Measurements from ENCODE around the gene HES3.

The HES3 gene

GRCh38 chr1:6241887-6242740, 1.9 kb upstream of the HES3 start:
- TF ChIP-seq, protein P1, sequence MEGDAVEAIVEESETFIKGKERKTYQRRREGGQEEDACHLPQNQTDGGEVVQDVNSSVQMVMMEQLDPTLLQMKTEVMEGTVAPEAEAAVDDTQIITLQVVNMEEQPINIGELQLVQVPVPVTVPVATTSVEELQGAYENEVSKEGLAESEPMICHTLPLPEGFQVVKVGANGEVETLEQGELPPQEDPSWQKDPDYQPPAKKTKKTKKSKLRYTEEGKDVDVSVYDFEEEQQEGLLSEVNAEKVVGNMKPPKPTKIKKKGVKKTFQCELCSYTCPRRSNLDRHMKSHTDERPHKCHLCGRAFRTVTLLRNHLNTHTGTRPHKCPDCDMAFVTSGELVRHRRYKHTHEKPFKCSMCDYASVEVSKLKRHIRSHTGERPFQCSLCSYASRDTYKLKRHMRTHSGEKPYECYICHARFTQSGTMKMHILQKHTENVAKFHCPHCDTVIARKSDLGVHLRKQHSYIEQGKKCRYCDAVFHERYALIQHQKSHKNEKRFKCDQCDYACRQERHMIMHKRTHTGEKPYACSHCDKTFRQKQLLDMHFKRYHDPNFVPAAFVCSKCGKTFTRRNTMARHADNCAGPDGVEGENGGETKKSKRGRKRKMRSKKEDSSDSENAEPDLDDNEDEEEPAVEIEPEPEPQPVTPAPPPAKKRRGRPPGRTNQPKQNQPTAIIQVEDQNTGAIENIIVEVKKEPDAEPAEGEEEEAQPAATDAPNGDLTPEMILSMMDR (IDR thresholded peaks at IDR 0.05; ENCODE audit: control insufficient read depth, insufficient read depth, low read depth, low read length, missing control alignments), result no peak
- no peak overlapping the region; the same call in 1 of the 2 replicates for H3K4me3 ChIP-seq (ENCODE audit: control insufficient read depth, low read depth, low read length)

GRCh38 chr1:6243053-6243834, 735 bp upstream of the HES3 start:
- no peak overlapping the region for H3K4me3 ChIP-seq (ENCODE audit: control insufficient read depth, low read depth, low read length)
- no peak for DNase-seq (ENCODE audit: low read depth)

More at GRCh38 chr1:6241887-6242740, 1.9 kb upstream of the HES3 start:
- DNase-seq (ENCODE audit: low read depth), result no peak

DNA sequence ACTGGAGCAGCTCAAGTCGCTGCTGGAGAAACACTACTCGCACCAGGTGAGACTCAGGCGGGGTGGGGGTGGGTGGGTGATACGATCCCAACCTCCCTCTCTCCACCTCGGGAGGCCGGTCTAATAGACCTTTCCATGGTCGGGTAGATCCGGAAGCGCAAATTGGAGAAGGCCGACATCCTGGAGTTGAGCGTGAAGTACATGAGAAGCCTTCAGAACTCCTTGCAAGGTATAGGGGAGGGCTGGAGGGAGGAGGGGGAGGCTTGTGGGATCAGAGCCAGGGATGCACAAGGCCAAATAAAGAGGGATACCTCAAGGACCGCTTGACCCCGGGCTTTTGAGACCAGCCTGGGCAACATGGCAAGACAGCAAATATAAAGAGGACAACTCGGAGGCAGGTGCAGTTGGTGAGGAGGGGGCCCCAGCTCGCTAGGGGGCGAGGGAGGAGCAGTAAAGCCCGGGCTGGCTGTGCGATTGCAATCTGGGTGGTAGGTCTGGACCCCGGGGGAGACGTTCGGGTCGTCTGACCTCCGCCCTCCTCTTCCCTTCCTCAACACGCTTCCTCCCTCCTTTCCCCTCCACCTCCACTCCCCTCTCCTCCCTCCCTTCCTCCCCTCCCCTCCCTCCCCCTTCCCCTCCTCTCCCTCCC, 546 bp downstream of the HES3 start:
- DNase-seq (ENCODE audit: low read depth), result no peak
- H3K4me3 ChIP-seq (ENCODE audit: control insufficient read depth, low read depth, low read length), result no peak overlapping the region
- TF ChIP-seq, protein P1 (IDR thresholded peaks at IDR 0.05; ENCODE audit: control insufficient read depth, insufficient read depth, low read depth, low read length, missing control alignments), result no peak

More at GRCh38 chr1:6243053-6243834, 735 bp upstream of the HES3 start:
- TF ChIP-seq, protein P1 (IDR thresholded peaks at IDR 0.05; ENCODE audit: control insufficient read depth, insufficient read depth, low read depth, low read length, missing control alignments), result no peak

DNA sequence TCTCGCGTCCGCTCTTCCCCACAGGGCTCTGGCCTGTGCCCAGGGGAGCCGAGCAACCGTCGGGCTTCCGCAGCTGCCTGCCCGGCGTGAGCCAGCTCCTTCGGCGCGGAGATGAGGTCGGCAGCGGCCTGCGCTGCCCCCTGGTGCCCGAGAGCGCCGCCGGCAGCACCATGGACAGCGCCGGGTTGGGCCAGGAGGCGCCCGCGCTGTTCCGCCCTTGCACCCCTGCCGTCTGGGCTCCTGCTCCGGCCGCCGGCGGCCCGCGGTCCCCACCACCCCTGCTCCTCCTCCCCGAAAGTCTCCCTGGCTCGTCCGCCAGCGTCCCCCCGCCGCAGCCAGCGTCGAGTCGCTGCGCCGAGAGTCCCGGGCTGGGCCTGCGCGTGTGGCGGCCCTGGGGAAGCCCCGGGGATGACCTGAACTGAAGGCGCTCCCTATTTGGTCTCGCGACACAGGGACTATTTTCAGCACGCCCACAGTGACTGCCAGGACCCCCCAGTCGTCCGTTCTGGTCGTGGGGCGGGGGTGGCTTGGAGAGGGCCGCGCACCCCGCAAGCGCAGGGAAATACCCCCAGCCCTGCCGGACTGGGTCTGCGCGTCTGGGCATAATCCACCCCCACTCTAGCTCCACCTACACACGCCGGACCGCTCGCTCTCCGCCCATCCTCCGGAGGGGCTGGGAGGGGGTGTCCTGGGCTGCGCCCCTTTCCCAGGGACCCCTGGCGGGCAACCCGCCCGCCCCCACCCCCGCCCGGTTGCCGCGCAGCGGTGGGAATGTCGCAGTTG, 1.3 kb downstream of the HES3 start:
- TF ChIP-seq, protein P1 (IDR thresholded peaks at IDR 0.05; ENCODE audit: control insufficient read depth, insufficient read depth, low read depth, low read length, missing control alignments), result peak; percentile 82
- no peak for DNase-seq (ENCODE audit: low read depth)
- no peak overlapping the region; the same call in 1 of the 2 replicates for H3K4me3 ChIP-seq (ENCODE audit: control insufficient read depth, low read depth, low read length)

GRCh38 chr1:6245869-6246496, 2.0 kb downstream of the HES3 start:
- DNase-seq (ENCODE audit: low read depth), result no peak
- TF ChIP-seq, protein P1 (IDR thresholded peaks at IDR 0.05; ENCODE audit: control insufficient read depth, insufficient read depth, low read depth, low read length, missing control alignments), result no peak
- H3K4me3 ChIP-seq (ENCODE audit: control insufficient read depth, low read depth, low read length), result no peak overlapping the region; the same call in 1 of the 2 replicates

All from AG09309 (cell line).